K562 (cell line): ENCODE data around the gene PRRT1.

Experiments used
- EZH2 ChIP-seq: IDR thresholded peaks from 2 replicates; pipeline ENCODE4 v1.6.1; 2012; ENCODE audit warnings: low read depth, mild to moderate bottlenecking, inconsistent platforms, low read length, borderline replicate concordance
- MXI1 ChIP-seq: IDR thresholded peaks from 2 replicates; pipeline ENCODE4 v1.6.1; 2011; ENCODE audit warnings: low read depth, mild to moderate bottlenecking, improper control_type of control experiment, low read length
- ZNF232 ChIP-seq: sonication (generic); formaldehyde crosslinking; IDR thresholded peaks from 2 replicates; pipeline ENCODE4 v1.8.0; 2022; ENCODE audit warnings: mild to moderate bottlenecking, missing genetic modification reagents
- TF ChIP-seq, protein P1 (sequence below), 3 experiments: IDR thresholded peaks in 2 of 3; conservative IDR thresholded peaks in 1 of 3; 2 replicates each; pipeline ENCODE4 v1.5.1; 2011 to 2012; ENCODE audit warnings: low read length in 3 of 3, mild to moderate bottlenecking in 3 of 3, control low read depth in 2 of 3, improper control_type of control experiment in 1 of 3, inconsistent platforms in 1 of 3, low read depth in 1 of 3, mixed read lengths in 1 of 3, moderate library complexity in 1 of 3; ENCODE audit not compliant: insufficient read depth in 2 of 3
- TF ChIP-seq, protein P2 (sequence below): fragments of 250-450 bp; sonication (Bioruptor Pico); IDR thresholded peaks from 2 replicates; pipeline ENCODE4 v1.5.0; 2022; ENCODE audit warnings: mild to moderate bottlenecking

DNA sequence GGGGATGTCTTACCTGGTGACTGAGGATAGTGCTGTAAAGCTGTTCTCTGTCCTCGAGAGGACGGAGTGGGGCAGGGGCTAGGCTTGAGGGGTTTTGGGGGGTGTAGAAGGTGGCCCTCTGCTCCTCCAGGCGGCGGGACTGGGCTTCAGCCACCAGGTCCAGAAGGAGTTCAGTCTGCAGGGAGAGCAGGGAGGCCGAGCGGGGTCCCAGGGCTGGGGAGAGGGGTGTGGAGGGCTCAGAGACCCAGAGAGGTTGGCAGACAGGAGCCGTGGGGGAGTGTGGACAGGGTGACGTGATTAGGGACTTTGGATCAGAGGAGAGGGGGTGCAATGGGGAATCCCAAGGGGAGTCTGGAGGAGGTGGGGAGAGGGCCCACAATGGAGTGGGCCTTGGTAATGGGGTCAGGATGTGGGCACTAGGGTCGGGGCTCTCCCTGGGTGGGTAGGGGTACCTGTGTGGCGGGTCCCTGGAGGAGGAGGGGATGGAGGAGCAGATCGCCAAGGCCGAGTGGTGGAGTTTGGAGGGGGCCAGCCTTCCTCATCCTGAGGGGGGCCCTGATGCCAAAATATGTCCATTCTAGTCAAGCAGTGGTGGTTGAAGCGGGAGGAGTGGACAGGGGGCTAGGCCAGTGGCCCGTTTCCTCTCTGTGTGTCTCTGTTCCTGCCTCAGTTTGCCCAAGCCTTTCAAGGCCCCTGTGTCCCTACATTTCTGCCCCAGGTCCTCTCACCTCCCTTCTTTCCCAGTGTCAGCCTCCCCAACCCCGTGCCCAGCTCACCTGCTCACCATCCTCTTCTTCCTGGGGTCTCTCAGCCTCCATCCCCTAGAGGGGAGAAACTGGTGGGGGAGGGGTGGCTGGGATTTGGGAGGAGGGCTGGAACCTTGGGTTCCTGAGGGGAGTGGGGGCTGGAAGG is 40.2 kb upstream of the PRRT1 start:
- TF ChIP-seq EZH2 (no peak), ZNF232 (no peak), MXI1 (no peak)
- TF ChIP-seq, protein P1, sequence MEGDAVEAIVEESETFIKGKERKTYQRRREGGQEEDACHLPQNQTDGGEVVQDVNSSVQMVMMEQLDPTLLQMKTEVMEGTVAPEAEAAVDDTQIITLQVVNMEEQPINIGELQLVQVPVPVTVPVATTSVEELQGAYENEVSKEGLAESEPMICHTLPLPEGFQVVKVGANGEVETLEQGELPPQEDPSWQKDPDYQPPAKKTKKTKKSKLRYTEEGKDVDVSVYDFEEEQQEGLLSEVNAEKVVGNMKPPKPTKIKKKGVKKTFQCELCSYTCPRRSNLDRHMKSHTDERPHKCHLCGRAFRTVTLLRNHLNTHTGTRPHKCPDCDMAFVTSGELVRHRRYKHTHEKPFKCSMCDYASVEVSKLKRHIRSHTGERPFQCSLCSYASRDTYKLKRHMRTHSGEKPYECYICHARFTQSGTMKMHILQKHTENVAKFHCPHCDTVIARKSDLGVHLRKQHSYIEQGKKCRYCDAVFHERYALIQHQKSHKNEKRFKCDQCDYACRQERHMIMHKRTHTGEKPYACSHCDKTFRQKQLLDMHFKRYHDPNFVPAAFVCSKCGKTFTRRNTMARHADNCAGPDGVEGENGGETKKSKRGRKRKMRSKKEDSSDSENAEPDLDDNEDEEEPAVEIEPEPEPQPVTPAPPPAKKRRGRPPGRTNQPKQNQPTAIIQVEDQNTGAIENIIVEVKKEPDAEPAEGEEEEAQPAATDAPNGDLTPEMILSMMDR (IDR thresholded peaks at IDR 0.05 in 2 of 3, conservative IDR thresholded peaks at IDR 0.05 in 1 of 3; ENCODE audit: insufficient read depth in 2 of 3, low read depth in 1 of 3, low read length in 3 of 3) = no peak
- TF ChIP-seq, protein P2, sequence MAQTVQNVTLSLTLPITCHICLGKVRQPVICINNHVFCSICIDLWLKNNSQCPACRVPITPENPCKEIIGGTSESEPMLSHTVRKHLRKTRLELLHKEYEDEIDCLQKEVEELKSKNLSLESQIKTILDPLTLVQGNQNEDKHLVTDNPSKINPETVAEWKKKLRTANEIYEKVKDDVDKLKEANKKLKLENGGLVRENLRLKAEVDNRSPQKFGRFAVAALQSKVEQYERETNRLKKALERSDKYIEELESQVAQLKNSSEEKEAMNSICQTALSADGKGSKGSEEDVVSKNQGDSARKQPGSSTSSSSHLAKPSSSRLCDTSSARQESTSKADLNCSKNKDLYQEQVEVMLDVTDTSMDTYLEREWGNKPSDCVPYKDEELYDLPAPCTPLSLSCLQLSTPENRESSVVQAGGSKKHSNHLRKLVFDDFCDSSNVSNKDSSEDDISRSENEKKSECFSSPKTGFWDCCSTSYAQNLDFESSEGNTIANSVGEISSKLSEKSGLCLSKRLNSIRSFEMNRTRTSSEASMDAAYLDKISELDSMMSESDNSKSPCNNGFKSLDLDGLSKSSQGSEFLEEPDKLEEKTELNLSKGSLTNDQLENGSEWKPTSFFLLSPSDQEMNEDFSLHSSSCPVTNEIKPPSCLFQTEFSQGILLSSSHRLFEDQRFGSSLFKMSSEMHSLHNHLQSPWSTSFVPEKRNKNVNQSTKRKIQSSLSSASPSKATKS (CRISPR knock-in tag) = no peak
